Uterus (tissue), 2 donors: Measurements from ENCODE around the gene RGS11.

Experiments used
- POLR2A ChIP-seq, 2 donors: fragments of 450-650 bp; IDR thresholded peaks; one replicate each; pipeline ENCODE4 v1.6.1; 2016; ENCODE audit warnings: antibody characterized with exemption in 2 of 2, mild to moderate bottlenecking in 1 of 2, moderate library complexity in 1 of 2
- TF ChIP-seq, protein P1 (sequence below), 4 experiments: fragments of 200-600 bp in 2 of 4; fragments of 450-650 bp in 2 of 4; sonication (generic) in 2 of 4; IDR thresholded peaks; one replicate each; pipeline ENCODE4 v1.5.1; 2016 to 2019; ENCODE audit warnings: antibody characterized with exemption in 4 of 4, mild to moderate bottlenecking in 2 of 4, moderate library complexity in 1 of 4

DNA sequence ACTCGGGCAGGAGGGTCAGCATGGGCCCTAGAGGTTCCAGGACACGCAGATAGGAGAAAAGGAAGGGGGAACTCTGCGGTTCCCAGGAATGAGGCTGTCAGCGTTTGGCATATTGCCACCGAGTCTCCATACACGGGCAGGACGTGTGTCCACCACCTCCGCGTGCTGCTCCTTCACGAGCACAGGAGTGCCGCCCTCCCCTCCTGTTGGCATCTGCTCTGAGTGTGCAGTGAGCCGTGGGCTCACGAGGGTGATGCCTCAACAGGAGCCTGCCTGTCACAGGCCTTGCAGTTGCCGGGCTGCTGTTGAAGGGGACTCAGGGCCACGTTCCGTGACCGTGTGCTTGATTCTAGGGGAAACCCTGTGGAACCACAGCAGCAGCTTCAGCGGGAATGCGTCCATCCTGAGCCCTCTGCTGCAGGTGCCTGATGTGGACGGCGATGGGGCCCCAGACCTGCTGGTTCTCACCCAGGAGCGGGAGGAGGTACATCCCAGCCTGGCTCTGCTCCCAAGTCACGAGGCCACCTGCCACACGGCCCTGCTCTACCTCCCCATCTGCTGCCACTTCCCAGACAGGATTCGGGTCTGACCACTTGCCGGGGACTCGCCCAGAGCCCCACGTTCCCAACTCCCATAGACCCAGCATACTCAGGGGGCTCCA lies 14.6 kb downstream of the RGS11 start:
- TF ChIP-seq, protein P1, sequence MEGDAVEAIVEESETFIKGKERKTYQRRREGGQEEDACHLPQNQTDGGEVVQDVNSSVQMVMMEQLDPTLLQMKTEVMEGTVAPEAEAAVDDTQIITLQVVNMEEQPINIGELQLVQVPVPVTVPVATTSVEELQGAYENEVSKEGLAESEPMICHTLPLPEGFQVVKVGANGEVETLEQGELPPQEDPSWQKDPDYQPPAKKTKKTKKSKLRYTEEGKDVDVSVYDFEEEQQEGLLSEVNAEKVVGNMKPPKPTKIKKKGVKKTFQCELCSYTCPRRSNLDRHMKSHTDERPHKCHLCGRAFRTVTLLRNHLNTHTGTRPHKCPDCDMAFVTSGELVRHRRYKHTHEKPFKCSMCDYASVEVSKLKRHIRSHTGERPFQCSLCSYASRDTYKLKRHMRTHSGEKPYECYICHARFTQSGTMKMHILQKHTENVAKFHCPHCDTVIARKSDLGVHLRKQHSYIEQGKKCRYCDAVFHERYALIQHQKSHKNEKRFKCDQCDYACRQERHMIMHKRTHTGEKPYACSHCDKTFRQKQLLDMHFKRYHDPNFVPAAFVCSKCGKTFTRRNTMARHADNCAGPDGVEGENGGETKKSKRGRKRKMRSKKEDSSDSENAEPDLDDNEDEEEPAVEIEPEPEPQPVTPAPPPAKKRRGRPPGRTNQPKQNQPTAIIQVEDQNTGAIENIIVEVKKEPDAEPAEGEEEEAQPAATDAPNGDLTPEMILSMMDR (IDR thresholded peaks at IDR 0.05) = no peak
- no peak for TF ChIP-seq POLR2A (IDR thresholded peaks at IDR 0.05)
